Bronchial epithelial cell (primary cell): ENCODE data around the gene CEP250. TPM values are rescaled to one million over a fixed set of nuclear protein-coding genes. Genes with fewer than 3 reads are reported as not detected.
A peak's percentile ranks its signal among the peaks of the same experiment; 100 is the strongest.

Experiments used
- DNase-seq: peaks from one replicate; pipeline ENCODE4 v3.0.0-alpha.2; 2010; ENCODE audit warnings: low read depth
- FAIRE-seq: peaks from 2 replicates; lab custom pipeline; 2011; peaks lifted over from hg19 to GRCh38; lab: Jason Lieb, UNC
- H3K27me3 ChIP-seq: 2 replicates; pipeline ENCODE4 v1.5.1; 2011; ENCODE audit warnings: low read length; ENCODE audit not compliant: control insufficient read depth, insufficient read depth
- H3K36me3 ChIP-seq: 2 replicates; pipeline ENCODE4 v1.5.1; 2011; ENCODE audit warnings: low read length; ENCODE audit not compliant: control insufficient read depth, insufficient read depth
- H3K4me3 ChIP-seq: 2 replicates; pipeline ENCODE4 v1.5.1; 2011; ENCODE audit warnings: mild to moderate bottlenecking, low read depth, low read length, control low read depth
- CTCF ChIP-seq: IDR thresholded peaks from 2 replicates; pipeline ENCODE4 v1.5.1; 2011; ENCODE audit warnings: mild to moderate bottlenecking, moderate library complexity, low read length, control low read depth, inconsistent platforms; ENCODE audit not compliant: insufficient read depth, severe bottlenecking
- total RNA-seq: library from RNA; depleted of rRNA; stranded (reverse); fragments of >200 nt; gene quantifications from 2 replicates; pipeline ENCODE4 v1.2.1, GENCODE V29; 2014

The CEP250 gene, protein sequence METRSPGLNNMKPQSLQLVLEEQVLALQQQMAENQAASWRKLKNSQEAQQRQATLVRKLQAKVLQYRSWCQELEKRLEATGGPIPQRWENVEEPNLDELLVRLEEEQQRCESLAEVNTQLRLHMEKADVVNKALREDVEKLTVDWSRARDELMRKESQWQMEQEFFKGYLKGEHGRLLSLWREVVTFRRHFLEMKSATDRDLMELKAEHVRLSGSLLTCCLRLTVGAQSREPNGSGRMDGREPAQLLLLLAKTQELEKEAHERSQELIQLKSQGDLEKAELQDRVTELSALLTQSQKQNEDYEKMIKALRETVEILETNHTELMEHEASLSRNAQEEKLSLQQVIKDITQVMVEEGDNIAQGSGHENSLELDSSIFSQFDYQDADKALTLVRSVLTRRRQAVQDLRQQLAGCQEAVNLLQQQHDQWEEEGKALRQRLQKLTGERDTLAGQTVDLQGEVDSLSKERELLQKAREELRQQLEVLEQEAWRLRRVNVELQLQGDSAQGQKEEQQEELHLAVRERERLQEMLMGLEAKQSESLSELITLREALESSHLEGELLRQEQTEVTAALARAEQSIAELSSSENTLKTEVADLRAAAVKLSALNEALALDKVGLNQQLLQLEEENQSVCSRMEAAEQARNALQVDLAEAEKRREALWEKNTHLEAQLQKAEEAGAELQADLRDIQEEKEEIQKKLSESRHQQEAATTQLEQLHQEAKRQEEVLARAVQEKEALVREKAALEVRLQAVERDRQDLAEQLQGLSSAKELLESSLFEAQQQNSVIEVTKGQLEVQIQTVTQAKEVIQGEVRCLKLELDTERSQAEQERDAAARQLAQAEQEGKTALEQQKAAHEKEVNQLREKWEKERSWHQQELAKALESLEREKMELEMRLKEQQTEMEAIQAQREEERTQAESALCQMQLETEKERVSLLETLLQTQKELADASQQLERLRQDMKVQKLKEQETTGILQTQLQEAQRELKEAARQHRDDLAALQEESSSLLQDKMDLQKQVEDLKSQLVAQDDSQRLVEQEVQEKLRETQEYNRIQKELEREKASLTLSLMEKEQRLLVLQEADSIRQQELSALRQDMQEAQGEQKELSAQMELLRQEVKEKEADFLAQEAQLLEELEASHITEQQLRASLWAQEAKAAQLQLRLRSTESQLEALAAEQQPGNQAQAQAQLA (N-terminal part only)
- total RNA-seq: 15.0 and 21.9 TPM in 2 replicates

DNA sequence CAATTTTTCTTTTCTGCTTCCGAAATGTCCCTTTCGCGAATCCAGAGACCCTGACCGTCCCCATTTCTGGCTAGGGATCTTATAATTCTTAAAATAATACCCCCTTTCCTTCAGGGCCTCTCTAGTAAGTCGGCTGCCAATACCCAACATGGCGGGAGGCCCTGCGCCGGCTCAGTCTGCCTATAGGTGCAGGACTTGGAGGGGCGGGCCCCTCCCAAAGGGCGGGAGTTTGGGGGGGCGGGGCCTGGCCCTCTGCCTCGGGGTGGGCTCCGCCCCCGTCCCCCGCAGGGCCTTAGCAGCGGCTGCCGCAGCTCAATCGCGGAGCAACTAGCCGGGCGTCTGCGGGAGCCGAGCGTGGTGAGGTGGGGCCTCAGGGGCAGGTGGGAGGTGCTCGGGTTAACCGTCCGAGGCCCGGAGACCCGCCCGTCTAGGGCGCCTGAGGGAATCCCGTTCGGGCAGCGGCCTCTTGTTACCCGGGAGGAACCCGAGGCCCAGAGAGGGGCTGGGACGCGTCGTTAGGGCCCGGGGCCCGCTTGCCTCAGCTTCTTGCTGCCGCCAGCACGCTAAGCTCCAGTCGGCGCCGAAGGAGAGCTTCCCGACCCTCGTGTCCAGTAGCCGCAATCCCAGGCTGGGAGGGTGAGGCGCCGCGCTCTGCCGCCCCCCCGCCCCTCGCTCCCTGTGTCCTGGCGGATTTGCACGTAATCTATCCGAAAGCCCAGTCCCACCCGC, at the start of gene CEP250:
Gene CEP250, plus strand, starts transcription at position 718 of the 729 bp plus-strand sequence. CDS start 6,770 bp downstream, outside the sequence.
- TF ChIP-seq CTCF: no peak
- DNase-seq (no peak), FAIRE-seq (no peak)
- Histone ChIP-seq H3K4me3 (peak within 1 kb of the TSS; percentile 75), H3K27me3 (no peaks in the 10 kb centered on the region), H3K36me3 (no peaks in the 10 kb centered on the region)

GRCh38 chr20:35405775-35406174, 49.6 kb upstream of the CEP250 start:
- no peaks in the 10 kb centered on the region for H3K27me3 ChIP-seq
- FAIRE-seq (no peak), DNase-seq (no peak)
- no peak overlapping the region for H3K4me3 ChIP-seq
- no peak for TF ChIP-seq CTCF
- no peaks in the 10 kb centered on the region for H3K36me3 ChIP-seq

DNA sequence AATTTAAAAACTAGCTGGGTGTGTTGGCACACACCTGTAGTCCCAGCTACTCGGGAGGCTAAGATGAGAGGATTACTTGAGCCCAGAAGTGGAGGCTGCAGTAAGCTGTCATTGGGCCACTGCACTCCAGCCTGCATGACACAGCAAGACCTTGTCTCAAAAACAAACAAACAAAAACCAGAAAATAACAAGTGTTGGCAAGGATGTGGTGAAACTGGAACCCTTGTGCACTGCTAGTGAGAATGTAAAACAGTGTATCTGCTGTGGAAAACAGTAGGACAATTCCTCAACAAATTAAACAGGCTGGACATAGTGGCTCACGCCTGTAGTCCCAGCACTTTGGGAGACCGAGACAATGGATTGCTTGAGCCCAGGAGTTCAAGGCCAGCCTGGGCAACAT, 47.1 kb upstream of the CEP250 start:
- FAIRE-seq: no peak
- DNase-seq: no peak
- no peak for TF ChIP-seq CTCF
- H3K36me3 ChIP-seq: no peaks in the 10 kb centered on the region
- H3K4me3 ChIP-seq: no peak overlapping the region
- H3K27me3 ChIP-seq: no peaks in the 10 kb centered on the region

- H3K27me3 ChIP-seq: no peaks in the 10 kb centered on the region
- FAIRE-seq (no peak), DNase-seq (no peak)
- no peak for TF ChIP-seq CTCF
- no peak overlapping the region for H3K4me3 ChIP-seq
- no peaks in the 10 kb centered on the region for H3K36me3 ChIP-seq
These were observed 45.9 kb upstream of the CEP250 start for GRCh38 chr20:35409542-35409941.

- Histone ChIP-seq H3K4me3 (no peak overlapping the region), H3K27me3 (no peaks in the 10 kb centered on the region), H3K36me3 (no peaks in the 10 kb centered on the region)
- FAIRE-seq (no peak), DNase-seq (no peak)
- TF ChIP-seq CTCF: no peak
These were observed 44.8 kb upstream of the CEP250 start for GRCh38 chr20:35410613-35411012.
